Measurements from ENCODE around the gene NUMA1. TPM values are rescaled to one million over a fixed set of nuclear protein-coding genes. Genes with fewer than 3 reads are reported as not detected.

The NUMA1 gene
- total and polyA plus RNA-seq, 9 of the 15 experiments (the other 6 are each of a cell fraction or from before 2014, with no cell fraction given) = 4.1 to 104 (median 51.2) TPM

DNA sequence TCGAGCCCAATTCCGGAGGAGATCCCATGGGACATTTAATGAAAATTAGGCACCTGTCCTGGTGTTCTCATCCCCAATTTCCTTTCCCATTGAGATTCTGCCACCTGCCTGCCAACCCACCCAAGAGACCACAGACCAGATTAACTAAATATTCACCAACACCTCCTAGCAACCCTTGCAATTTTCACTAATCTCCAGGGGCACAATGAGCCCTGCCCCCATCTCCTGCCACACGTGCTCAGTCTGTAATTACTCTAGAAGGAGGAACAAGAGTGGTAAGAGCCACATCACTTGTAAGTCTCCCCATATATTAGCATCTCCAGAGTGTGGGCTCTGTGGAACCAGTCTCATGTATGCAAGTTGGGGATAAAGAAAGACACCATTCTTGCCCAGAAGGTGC is 43.7 kb downstream of the NUMA1 start:
- WGBS (ENCODE audit: insufficient coverage, low coverage, missing lambda C conversion rate) = 89% methylated on average over 3 of the region's 3 CpGs
- Histone ChIP-seq H3K4me3 (no peak overlapping the region), H3K27me3 (ENCODE audit: control insufficient read depth in 2 of 2, insufficient read depth in 2 of 2, low read length in 2 of 2) (no peaks in the 10 kb centered on the region), H3K9me3 (replicated peaks; ENCODE audit: control insufficient read depth, insufficient read depth, low read depth, low read length) (no peaks in the 10 kb centered on the region), H3K27ac (ENCODE audit: extremely low read depth, low read depth, low read length) (no peak overlapping the region), H3K36me3 (ENCODE audit: control insufficient read depth, insufficient read depth, low read length) (peaks cover 29% of the 10 kb centered on the region), H3K4me2 (ENCODE audit: insufficient read depth, low read length) (no peak overlapping the region), H3K9me1 (ENCODE audit: control insufficient read depth, insufficient read depth, low read length) (peaks cover 3% of the 10 kb centered on the region), H3K79me2 (ENCODE audit: control insufficient read depth, insufficient read depth, low read length) (peaks cover 58% of the 10 kb centered on the region), H3K9ac (ENCODE audit: insufficient read depth in 1 of 2, low read depth in 2 of 2, low read length in 2 of 2) (no peak overlapping the region), H4K20me1 (replicated peaks; ENCODE audit: control insufficient read depth, insufficient read depth, low read length) (0 out of 2 replicates have a peak, but pooled peaks cover 10% of the 10 kb centered on the region), H3K4me1 (replicated peaks in 1 of 2; ENCODE audit: control insufficient read depth in 2 of 2, insufficient read depth in 2 of 2, low read length in 2 of 2) (peaks cover 23 to 27% of the 10 kb centered on the region in 2 experiments), H2AFZ (ENCODE audit: low read depth, low read length) (no peak overlapping the region)
- intact Hi-C loops (cut with micrococcal nuclease) = no loop called here
- ChIA-PET POLR2A (interaction anchor here (1.3 kb wide), 1 partner anchor 11 kb away, joined by 4 read pairs; no protein-coding TSS in a partner anchor), CTCF (ENCODE audit: low intra/inter-chr PET ratio) (no interaction called here)
- BruUV-seq (replicated peaks) = no TSS peak
- FAIRE-seq (no peak), DNase-seq (ENCODE audit: extremely low read depth in 1 of 4, low spot score in 3 of 4) (no peak), ATAC-seq (no peak)
- in situ Hi-C loops (cut with MboI) = no loop called here
- TF ChIP-seq MBD2 (IDR thresholded peaks at IDR 0.05; ENCODE audit: borderline replicate concordance, low read depth) = no peak
- TF ChIP-seq EHMT2 (IDR thresholded peaks at IDR 0.05) = no peak
- TF ChIP-seq, protein P1, sequence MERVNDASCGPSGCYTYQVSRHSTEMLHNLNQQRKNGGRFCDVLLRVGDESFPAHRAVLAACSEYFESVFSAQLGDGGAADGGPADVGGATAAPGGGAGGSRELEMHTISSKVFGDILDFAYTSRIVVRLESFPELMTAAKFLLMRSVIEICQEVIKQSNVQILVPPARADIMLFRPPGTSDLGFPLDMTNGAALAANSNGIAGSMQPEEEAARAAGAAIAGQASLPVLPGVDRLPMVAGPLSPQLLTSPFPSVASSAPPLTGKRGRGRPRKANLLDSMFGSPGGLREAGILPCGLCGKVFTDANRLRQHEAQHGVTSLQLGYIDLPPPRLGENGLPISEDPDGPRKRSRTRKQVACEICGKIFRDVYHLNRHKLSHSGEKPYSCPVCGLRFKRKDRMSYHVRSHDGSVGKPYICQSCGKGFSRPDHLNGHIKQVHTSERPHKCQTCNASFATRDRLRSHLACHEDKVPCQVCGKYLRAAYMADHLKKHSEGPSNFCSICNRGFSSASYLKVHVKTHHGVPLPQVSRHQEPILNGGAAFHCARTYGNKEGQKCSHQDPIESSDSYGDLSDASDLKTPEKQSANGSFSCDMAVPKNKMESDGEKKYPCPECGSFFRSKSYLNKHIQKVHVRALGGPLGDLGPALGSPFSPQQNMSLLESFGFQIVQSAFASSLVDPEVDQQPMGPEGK (CRISPR knock-in tag; IDR thresholded peaks at IDR 0.05; ENCODE audit: borderline replicate concordance) = no peak
- TF ChIP-seq BACH1 (tag; IDR thresholded peaks at IDR 0.05) = no peak
- no peak for TF ChIP-seq FOXA3 (CRISPR knock-in tag; conservative IDR thresholded peaks at IDR 0.05 in 1 of 2, IDR thresholded peaks at IDR 0.05 in 1 of 2)
- TF ChIP-seq, protein P2, sequence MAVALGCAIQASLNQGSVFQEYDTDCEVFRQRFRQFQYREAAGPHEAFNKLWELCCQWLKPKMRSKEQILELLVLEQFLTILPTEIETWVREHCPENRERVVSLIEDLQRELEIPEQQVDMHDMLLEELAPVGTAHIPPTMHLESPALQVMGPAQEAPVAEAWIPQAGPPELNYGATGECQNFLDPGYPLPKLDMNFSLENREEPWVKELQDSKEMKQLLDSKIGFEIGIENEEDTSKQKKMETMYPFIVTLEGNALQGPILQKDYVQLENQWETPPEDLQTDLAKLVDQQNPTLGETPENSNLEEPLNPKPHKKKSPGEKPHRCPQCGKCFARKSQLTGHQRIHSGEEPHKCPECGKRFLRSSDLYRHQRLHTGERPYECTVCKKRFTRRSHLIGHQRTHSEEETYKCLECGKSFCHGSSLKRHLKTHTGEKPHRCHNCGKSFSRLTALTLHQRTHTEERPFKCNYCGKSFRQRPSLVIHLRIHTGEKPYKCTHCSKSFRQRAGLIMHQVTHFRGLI (CRISPR knock-in tag; IDR thresholded peaks at IDR 0.05) = no peak
- TF ChIP-seq ETV1 (tag; conservative IDR thresholded peaks at IDR 0.05; ENCODE audit: low read depth) = no peak
- no peak for TF ChIP-seq NFRKB (IDR thresholded peaks at IDR 0.05; ENCODE audit: low read depth)
- no peak for TF ChIP-seq MAFF (IDR thresholded peaks at IDR 0.05; ENCODE audit: low read length)
- no peak for TF ChIP-seq NR2F6 (CRISPR knock-in tag; IDR thresholded peaks at IDR 0.05)

Data from K562 (cell line).